ENCODE results near the gene MRAP2. TPM values are rescaled to one million over a fixed set of nuclear protein-coding genes. Genes with fewer than 3 reads are reported as not detected.

MRAP2 gene
- total RNA-seq, 1 experiment from 2014 or later: 2.5 TPM

DNA sequence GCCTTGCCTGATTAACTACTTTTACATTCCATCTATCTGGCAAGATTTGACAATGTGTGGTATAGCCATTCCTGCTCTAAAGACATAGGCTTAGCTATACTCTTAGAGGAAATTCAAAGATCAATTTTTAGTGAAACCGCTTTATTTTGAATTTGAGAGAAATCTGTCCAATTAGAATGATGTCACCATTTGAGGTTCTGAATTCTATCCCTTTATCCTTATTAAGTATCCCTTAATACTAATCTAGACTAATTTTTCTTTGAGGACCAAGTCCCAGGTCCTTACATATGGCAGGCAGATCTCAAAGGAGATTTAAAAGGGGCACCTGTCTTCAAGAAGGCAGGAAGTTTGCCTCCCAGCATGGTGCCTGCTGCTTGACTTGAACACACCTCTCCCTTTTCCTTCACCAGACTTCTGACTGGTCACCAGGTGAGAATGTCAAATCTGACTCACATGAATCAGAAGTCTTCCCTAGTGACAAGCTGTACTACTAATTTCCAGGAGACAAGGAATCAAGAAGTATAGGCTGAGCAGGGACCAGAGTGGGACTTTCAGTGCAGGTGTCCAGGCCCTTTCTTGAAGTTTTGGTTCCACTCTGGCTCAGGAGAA, 15.0 kb upstream of the MRAP2 start:
- no peak for TF ChIP-seq SIN3A (IDR thresholded peaks at IDR 0.05; ENCODE audit: borderline replicate concordance, insufficient read depth, low read depth, low read length)
- no peak for TF ChIP-seq POLR2AphosphoS5 (IDR thresholded peaks at IDR 0.05; ENCODE audit: low read depth, low read length)
- TF ChIP-seq TCF7L2 (IDR thresholded peaks at IDR 0.05; ENCODE audit: low read depth, low read length): no peak
- TF ChIP-seq REST (IDR thresholded peaks at IDR 0.05; ENCODE audit: insufficient read depth in 1 of 2, low read depth in 2 of 2, low read length in 1 of 2): no peak
- ChIA-PET POLR2A (no interaction called here), CTCF (no interaction called here)
- Histone ChIP-seq H3K27me3 (ENCODE audit: control insufficient read depth, insufficient read depth, low read length) (0 out of 2 replicates have a peak, but pooled peaks cover 3% of the 10 kb centered on the region), H3K9me3 (ENCODE audit: control insufficient read depth, insufficient read depth, low read depth, low read length) (no peaks in the 10 kb centered on the region), H3K4me3 (ENCODE audit: low read depth in 2 of 2, low read length in 2 of 2) (no peak overlapping the region), H3K36me3 (ENCODE audit: control insufficient read depth, insufficient read depth, low read length) (no peaks in the 10 kb centered on the region), H3K4me1 (ENCODE audit: control insufficient read depth, insufficient read depth, low read length) (no peaks in the 10 kb centered on the region), H3K27ac (ENCODE audit: low read length) (no peak overlapping the region)
- no TSS peak for BruUV-seq (replicated peaks)
- intact Hi-C loops (cut with micrococcal nuclease; ENCODE audit: unreplicated experiment) (no loop called here), in situ Hi-C loops (cut with HindIII; ENCODE audit: low pct_unique_long_range_greater_than_20kb, low sequenced_read_pairs) (no loop called here)
- no peak for ATAC-seq
- DNase-seq (ENCODE audit: low read depth, low spot score): no peak

GRCh38 chr6:84019141-84019841, 14.3 kb upstream of the MRAP2 start:
- Histone ChIP-seq H3K27ac (ENCODE audit: low read length) (no peak overlapping the region), H3K4me1 (ENCODE audit: control insufficient read depth, insufficient read depth, low read length) (no peaks in the 10 kb centered on the region), H3K4me3 (ENCODE audit: low read depth in 2 of 2, low read length in 2 of 2) (no peak overlapping the region), H3K36me3 (ENCODE audit: control insufficient read depth, insufficient read depth, low read length) (no peaks in the 10 kb centered on the region), H3K27me3 (ENCODE audit: control insufficient read depth, insufficient read depth, low read length) (0 out of 2 replicates have a peak, but pooled peaks cover 3% of the 10 kb centered on the region), H3K9me3 (ENCODE audit: control insufficient read depth, insufficient read depth, low read depth, low read length) (no peaks in the 10 kb centered on the region)
- ChIA-PET POLR2A (no interaction called here), CTCF (no interaction called here)
- BruUV-seq (replicated peaks): no TSS peak
- DNase-seq (ENCODE audit: low read depth, low spot score) (no peak), ATAC-seq (no peak)
- intact Hi-C loops (cut with micrococcal nuclease; ENCODE audit: unreplicated experiment) (no loop called here), in situ Hi-C loops (cut with HindIII; ENCODE audit: low pct_unique_long_range_greater_than_20kb, low sequenced_read_pairs) (no loop called here)
- TF ChIP-seq POLR2AphosphoS5 (IDR thresholded peaks at IDR 0.05; ENCODE audit: low read depth, low read length) (no peak), SIN3A (IDR thresholded peaks at IDR 0.05; ENCODE audit: borderline replicate concordance, insufficient read depth, low read depth, low read length) (no peak), TCF7L2 (IDR thresholded peaks at IDR 0.05; ENCODE audit: low read depth, low read length) (no peak), REST (IDR thresholded peaks at IDR 0.05; ENCODE audit: insufficient read depth in 1 of 2, low read depth in 2 of 2, low read length in 1 of 2) (no peak)
- TF ChIP-seq, protein P1, sequence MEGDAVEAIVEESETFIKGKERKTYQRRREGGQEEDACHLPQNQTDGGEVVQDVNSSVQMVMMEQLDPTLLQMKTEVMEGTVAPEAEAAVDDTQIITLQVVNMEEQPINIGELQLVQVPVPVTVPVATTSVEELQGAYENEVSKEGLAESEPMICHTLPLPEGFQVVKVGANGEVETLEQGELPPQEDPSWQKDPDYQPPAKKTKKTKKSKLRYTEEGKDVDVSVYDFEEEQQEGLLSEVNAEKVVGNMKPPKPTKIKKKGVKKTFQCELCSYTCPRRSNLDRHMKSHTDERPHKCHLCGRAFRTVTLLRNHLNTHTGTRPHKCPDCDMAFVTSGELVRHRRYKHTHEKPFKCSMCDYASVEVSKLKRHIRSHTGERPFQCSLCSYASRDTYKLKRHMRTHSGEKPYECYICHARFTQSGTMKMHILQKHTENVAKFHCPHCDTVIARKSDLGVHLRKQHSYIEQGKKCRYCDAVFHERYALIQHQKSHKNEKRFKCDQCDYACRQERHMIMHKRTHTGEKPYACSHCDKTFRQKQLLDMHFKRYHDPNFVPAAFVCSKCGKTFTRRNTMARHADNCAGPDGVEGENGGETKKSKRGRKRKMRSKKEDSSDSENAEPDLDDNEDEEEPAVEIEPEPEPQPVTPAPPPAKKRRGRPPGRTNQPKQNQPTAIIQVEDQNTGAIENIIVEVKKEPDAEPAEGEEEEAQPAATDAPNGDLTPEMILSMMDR (IDR thresholded peaks at IDR 0.05): no peak
